GM21360 (cell line): ENCODE measurements around the gene TP53TG5.

Experiments
- ATAC-seq: cut with Tn5 transposase; IDR thresholded peaks from one replicate; pipeline ENCODE4 v1.9.1; 2021; ENCODE audit warnings: mild to moderate bottlenecking, moderate library complexity; ENCODE audit not compliant: unreplicated experiment

Gene TP53TG5

DNA sequence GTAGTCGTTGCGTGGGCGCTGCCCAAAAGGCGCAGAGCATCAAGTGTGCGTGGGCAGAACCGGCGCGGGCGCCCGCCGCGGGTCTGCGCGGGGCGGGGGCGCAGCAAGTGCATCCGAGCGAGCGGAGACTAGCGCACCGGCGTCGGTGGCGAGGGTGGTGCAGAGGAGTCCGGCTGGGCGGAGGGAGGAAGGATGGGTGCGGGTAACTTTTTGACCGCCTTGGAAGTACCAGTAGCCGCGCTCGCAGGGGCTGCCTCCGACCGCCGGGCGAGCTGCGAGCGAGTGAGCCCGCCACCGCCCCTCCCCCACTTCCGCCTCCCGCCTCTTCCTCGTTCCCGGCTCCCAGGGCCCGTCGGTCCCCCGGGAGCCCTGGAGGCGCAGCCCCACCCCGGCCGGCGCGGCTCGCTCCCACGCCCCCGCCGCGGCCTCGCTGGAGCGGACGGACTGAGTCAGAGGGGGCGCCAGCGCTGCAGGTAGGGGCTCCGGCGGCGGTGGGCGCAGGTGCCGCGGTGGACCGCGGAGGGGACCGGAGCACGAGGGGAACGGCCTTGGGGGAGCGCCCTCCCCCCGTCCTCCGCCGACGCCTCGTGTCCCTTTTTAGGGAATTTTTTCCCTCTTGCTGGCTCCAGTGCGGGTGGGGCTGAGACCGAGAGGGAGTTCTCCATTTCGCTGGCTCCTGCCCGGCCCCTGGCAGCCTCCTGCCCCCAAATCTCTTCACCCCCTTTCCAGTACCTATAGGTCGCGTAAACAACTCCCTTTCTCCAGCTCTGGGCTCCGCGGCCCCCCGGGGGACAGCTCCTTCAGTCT, 28.3 kb upstream of the TP53TG5 start:
- no peak for ATAC-seq

DNA sequence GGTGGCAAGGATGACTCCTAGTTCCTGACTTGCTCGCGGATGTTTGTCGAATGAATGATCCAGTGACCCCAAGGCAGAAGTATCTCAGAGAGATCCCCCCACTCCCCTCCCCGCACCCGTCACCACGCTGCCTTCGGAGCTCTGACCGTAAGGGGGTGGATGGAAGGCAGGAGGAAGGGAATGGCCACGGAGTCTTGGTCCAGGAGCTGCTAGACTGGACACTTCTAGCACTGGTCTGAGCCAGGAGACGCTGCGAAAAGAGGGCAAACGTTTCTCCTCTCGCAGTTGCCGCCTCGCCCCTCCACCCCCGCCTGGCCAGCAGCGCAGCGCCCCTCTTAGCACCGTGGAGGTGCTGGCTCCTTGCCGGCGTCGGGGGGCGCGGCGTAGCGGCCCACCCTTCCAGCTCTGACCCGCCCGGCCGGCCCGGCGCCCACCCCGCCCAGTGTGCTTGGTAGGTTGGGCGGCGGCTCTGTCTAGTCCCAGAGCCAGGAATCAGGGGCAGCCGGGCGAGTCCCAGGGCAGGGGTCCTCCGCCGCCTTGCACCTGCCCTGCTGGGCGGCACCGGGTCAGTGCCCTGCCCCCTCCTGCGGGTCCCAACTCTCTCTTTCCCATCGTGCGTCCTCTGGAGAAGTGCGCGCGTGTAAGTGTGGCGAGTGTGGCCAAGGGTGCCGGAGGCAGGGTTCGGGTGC, 27.6 kb upstream of the TP53TG5 start:
- no peak for ATAC-seq

DNA sequence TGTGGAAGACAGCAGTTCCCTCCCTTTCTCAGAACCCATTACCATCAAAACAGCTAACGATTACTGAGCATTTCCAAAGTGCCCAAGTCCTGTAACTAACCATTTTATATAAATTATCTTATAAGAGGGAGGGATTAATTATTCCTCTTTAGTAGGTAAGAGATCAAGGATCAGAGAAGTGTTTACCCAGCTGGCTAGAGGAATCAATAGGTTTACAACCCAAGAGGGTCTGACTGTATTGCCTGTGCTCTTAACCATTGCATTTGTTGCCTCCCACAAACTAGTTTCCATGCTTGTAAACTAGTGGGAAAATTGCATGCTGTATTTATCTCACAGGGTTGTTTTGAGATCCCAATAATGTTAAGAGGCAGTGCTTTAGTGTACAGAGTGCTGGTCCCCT, 26.3 kb upstream of the TP53TG5 start:
- no peak for ATAC-seq

DNA sequence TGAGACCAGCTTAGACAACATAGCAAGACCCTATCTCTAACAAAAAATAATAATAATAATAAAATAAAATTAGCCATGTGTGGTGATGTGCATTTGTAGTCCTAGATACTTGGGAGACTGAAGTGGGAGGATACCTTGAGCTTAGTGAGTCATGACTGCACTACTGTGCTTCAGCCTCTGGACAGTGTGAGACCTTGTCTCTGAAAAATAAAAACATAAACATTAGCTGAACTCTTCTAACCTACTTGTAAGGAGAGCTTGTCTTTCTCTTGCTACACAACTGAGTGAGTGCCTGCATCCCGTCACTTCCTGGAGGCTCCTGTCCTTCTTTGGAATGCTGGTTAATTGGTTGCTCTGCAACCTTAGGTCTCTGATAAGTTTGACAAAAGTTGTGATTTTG, 24.8 kb upstream of the TP53TG5 start:
- ATAC-seq = no peak

DNA sequence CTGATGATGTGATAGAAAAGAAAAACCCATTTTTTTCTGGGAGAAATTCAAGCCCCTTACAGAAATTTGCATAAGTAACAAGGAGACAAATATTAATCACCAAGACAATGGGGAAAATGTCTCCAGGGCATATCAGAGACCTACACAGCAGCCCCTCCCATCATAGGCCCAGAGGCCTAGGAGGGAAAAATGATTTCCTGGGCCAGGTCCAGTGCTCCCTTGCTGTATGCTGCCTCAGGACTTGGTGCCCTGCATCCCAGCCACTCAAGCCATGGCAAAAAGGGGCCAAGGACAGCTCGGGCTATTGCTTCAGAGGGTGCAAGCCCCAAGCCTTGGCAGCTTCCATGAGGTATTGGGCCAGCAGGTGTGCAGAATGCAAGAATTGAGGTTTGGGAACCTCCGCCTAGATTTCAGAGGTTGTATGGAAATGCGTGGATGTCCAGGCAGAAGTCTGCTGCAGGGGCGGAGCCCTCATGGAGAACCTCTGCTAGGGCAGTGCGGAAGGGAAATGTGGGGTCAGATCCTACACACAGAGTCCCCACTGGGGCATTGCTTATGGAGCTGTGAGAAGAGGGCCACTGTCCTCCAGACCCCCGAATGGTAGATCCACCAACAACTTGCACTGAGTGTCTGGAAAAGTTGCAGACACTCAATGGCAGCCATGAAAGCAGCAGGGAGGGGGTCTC, 22.4 kb upstream of the TP53TG5 start:
- ATAC-seq = no peak

DNA sequence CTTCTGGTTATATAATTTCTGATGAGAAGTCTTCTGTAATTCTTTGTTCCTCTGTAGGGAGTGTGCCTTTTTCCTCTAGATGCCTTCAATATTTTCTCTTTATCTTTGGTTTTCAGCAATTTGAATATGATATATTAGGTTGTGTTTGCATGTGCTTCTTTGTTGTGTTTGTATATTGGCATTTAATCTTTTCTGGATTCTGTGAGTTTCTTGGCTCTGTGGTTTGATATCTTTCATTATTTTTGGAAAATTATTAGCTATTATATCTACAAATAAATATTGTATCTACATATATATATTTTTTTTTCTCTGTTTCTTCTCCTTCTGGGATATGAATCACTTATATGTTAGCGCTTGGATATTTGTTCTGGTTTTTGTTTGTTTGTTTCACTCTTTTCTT, 20.9 kb upstream of the TP53TG5 start:
- ATAC-seq = no peak

DNA sequence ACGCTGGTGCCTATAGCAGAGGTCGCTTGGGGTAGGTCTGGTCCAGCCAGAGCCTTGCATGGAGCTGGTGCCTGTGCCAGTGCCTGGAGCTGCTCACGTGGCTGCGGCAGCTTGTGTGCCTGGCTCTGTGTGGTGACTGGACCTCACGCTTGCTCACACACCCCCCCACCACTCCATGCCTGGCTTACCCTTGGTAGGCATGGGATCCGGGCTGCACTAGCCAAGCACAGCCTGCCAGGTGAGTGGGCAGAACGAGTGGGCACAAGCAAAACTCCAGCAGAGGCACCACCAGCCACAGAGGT, 16.9 kb upstream of the TP53TG5 start:
- no peak for ATAC-seq

DNA sequence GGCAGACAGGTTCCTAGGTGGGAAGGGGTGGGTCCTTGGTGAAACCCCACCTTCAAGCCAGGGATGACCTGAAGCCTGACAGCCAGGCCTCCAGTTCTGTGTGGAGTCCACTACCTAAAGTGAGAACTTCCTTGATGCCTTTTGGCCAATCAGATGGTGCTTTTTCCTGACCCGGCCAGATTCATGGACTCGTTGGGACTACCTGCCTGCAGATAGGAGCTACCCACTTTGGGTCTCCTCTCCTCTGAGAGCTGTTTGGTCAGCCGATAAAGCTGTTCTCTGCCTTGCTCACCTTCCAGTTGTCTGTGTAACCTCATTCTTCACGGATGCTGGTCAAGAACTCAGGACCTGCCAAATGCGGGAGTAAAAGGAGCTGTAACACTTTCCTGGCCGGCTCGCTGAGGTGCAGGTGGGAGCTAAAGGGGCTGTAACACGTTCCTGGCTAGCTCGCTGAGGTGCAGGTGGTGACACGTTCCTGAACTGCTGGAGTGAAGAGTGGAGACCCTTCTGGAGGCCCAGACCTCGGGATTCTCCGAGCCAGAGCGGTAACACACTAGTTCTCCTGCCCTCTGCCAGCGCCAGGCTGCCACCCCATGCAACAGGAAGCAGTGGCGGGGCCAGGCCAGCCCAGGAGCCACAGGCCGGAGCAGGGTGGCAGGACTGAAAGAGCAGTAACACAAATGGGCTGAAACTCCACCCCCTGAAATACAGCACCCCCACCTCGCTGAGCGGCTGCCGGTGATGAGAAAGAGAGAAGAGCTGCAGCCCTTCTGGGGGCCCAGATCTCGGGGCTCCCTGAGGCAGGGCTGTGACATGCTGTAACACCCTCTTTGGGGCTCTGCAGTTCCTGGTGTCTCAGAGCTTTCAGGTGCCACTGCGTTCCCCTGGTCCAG, 16.3 kb upstream of the TP53TG5 start:
- no peak for ATAC-seq

DNA sequence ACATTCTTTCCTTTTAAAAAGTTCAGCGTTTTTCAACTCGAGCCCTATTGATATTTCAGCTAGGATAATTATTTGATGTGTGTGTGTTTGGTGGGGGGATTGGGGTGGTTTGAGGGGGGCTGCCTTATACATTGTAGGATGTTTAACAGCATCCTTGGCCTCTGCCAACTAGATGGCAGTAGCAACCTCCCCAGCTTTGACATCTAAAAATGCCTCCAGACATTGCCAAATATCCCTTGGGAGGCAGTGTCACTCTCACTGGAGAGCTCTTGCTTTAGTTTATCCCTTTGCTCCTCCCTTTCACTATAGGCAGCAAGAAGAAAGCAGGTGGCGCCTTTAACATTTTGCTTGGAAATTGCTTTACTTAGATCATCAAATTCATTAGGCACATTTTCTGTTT, 14.6 kb upstream of the TP53TG5 start:
- ATAC-seq = no peak

DNA sequence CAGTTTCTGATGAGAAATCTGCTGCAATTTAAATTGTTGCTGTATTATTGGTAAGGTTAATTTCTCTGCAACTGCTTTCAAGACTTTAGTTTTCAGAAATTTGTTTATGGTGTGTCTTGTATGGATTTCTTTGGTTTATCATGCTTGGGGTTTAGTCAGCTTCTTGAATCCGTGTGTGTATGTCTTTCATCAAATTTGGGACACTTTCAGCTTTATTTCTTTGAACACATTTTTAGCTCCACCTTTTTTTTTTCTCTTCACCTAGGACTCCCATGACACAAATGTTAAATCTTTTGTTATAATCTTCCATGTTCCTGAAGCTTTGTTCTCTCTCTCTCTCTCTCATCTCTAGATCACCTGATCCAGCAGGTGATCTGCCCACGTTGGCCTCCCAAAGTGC, 13.4 kb upstream of the TP53TG5 start:
- ATAC-seq = no peak

DNA sequence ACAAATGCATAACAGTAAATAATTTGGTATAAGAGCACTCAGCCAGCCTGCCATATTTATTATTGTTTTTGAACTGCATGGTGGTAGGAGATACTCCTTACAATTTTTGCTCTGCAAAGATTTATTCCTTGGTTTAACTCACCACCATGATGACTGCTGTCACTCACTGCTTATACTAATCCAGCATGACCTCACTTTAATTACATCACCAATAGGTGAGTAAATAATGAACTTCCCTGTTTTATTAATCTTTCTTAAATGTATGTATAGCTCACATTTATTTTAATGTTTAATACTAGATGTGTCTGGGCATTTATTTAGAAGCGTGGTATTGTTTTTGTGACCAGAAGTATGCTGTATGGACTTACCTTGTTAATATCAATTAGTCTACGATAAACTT, 12.8 kb upstream of the TP53TG5 start:
- ATAC-seq = no peak

DNA sequence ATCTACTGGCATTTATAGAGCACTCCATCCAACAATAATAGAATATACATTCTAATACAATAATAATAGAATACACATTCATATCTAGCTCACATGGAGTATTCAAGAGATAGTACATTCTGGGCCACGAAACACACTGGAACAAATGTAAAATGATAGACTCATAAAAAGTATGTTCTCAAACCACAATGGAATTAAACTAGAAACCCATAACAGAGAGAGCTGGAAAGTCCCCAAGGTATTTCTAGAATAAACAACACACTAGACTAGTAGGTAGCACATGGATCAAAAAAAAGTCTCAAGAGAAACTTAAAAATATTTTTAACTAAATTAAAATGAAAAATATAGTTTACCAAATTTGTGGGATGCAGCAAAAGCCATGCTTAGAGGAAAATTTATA, 9.1 kb upstream of the TP53TG5 start:
- no peak for ATAC-seq

DNA sequence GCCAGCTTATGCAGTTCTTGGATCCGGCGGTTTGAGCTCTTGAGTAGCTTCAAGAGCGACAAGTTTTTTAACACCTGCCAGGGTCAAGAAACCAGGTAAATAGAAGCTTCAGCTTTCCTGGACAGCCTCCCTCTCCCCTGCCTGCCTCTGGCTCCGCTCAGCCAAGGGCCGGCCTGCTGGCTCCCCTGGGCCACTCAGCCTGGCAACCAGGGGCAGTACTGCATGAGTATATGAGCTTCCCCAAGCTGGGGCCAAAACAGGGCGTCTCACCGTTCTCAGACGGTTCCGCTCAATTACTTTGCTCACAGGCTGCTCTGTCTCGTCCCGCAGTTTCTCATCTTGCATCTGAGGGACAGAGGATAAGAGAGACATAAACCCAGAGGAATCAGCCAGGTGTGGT, 856 bp downstream of the TP53TG5 start:
- no peak for ATAC-seq

DNA sequence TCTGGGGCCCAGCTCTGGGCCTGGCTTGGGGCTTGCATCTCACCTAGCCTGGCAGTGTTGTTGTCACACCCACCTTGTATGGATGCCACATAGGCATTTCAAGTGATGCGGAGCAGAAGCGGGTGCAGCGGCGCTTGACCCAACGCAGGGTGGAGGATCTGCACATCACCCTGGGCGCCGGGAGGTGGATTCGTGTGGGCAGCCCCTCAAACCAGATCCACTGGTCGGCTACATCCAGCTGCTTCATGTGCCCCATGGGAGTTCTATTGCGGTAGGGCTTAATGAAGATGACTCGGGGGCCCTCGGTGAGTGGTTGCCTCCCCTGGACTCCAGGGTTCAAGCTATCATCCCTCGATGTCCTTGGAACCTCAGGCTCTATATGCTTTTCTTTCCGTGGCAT, 3.2 kb downstream of the TP53TG5 start:
- no peak for ATAC-seq

DNA sequence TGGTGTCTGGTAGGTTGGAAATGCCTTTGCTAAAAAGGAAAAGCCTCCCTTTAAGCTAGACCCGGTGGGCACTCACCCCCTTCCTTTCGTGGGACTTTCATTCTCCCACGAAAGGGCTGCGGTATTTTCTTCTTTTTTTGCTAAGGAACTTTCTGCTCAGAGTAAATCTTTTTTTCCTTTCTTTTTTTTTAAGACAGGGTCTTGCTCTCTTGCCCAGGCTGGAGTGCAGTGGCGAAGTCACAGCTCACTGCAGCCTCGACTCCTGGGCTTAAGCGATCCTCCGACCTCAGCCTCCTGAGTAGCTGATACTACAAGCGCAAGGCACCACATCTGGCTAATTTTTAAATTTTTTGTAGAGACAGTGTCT, 4.0 kb downstream of the TP53TG5 start:
- ATAC-seq = no peak

DNA sequence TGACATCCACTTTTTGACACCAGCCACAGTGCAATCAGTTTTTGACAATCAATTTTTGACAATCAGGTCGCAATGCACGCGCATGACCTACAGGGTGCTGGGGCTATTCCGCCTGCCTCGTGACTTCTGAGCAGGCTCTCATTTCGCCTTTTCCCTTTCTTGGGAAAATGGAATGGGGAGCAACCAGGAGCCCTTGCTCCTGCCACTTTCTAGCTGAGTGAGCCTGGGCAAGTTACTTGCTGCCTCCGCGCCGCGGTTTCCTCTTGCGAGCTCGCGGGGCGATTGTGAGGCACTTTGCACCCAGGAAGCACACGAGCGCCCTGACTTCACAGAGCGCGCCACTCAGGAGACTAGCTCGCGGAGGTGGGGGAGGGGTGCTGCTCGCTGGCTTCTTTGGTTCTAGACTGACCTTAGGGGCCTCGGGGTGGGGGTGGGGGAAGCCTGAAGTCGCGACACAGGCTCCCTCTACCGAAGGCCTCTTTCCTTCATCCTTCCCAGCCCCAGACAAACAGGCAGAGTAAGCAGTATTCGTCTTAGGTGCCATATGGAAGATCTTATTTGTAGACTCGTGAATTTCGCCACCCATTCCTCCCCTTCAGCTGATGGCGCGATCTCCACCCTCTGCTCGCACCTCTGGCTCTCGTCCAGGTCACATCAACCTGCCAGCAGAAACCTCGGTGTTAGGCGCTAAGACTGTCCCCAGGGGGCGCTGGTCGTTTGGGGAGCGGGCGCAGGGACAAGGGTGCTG, 4.6 kb downstream of the TP53TG5 start:
- peak; percentile 65 for ATAC-seq

DNA sequence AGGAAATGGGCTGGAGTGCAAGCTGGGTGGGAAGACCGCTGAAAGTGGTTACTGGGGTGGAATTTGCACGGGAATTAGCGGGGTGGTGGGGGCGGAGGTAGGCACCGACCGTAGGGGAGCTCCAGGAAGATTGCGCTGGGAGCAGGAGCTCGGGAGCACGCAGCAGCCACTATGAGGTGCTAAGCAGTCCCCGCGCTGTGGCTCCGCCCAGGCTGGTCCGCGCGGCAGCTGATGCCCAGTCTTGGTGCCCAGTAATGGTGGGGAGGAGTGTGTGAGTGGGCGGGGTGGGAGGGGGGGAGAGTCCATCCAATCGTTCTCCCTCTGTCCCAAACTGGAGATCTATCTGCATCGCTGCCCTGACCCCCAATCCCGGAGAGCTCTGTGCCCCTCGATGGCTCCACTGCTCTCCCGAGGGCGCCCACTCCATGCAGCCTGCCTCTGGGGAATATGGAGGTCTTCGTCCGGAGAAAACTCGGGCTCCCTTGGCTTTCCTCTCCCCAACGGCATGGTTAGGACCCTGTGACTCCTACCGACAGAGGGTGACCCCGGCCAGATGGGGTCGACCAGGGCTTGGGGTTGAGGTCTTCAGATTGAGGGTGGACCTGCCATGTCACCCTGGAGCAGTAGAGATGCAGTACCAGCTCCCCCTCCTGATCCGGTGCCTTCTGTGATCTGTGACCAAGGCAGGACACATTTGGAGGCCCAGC, 5.3 kb downstream of the TP53TG5 start:
- ATAC-seq = no peak

DNA sequence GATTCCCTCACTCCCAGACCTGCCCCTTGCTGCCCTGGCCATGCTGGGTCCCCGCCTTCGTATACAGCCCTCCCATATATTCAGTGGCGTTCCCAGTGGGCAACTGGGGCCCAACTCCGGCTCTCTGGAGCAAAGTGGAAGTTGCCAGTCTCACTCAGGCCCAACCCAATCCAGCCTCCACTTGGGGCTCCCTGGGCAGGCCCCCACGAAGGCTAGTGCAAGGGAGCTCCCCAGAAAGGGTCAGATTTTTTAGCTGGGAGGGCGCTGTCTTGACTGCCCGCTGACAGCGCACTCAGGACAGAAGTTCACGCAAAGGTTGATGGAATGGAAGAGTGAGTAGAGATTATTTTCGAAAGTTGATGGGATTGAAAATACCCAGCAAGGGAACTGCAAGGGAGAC, 5.9 kb downstream of the TP53TG5 start:
- no peak for ATAC-seq

DNA sequence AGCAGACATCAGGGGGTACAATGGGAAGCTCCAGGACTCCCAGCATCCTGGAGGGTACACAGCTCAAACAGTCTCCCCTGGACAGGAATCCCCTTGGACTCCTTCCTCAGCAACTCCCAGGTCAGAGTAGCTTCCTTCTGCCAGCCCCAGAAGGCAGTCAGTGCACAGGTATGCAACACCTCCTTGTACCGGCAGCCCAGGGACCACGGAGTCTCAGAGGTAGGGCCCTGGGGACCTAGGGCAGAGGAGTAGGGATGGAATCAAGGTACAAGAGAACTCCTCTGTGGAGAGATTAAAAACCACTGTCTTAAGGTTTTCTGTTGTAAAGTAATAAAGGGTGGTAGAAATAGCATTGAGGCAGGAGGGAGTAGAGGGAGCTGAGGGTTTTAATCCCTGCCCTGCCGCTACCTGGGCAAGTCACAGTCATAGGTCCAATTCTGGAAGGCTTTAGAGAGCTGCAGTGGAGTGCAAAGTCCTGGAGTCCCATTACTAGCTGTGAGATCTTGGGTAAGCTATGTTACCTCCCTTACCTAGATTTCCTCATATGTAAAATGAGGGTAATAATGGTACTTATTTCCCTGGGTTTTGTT, 7.5 kb downstream of the TP53TG5 start:
- ATAC-seq = no peak
